ENCODE measurements around the gene C12orf75.

DNA sequence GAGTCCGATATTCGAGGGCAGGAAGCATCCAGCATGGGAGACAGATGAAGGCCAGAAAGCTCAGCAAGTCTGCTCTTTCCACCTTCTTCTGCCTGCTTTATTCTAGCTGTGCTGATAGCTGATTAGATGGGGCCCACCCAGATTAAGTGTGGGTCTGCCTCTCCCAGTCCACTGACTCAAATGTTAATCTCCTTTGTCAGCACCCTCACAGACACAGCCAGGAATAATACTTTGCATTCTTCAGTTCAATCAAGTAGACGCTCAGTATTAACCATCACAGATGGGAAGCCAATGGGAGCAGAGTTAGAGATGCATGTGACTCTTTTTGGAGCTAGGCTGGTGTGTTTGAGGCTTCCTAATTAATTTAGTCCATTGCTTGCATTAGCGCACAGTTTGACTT, 17.0 kb downstream of the C12orf75 start:
- TF ChIP-seq CTCF (IDR thresholded peaks at IDR 0.05 in 8 of 11, conservative IDR thresholded peaks at IDR 0.05 in 3 of 11) (no peak), POLR2AphosphoS5 (IDR thresholded peaks at IDR 0.05) (no peak)
